Measurements from ENCODE around the gene AFF2.

AFF2 gene

DNA sequence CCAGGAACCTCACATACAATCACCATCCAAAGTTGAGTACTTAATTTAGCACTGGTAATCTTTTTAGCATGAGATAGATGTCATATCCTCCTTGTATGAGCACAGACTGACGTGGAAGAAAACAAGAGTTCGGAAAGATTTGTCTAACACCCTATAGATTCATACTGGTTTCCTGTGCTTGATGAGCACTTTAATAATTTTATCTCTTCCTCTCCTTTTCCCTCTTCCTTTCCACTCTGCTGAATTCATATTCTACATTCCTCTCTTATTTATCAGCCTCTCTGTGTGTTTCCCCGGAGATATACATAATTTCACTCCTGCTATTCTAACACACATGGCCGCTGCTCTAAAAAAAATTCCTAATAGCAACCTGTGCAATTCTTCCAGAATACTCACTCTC lies 273.9 kb downstream of the AFF2 start:
- no peak overlapping the region for H2AFZ ChIP-seq (ENCODE audit: low read depth, low read length)
- H3K9me3 ChIP-seq (ENCODE audit: low read length): no peaks in the 10 kb centered on the region
- H3K36me3 ChIP-seq (ENCODE audit: insufficient read depth, low read length): no peaks in the 10 kb centered on the region
- no peaks in the 10 kb centered on the region for H3K27me3 ChIP-seq (ENCODE audit: insufficient read depth, low read length)
- H3K4me1 ChIP-seq (ENCODE audit: insufficient read depth, low read length): no peaks in the 10 kb centered on the region
- H3K4me3 ChIP-seq (ENCODE audit: low read length): no peak overlapping the region

DNA sequence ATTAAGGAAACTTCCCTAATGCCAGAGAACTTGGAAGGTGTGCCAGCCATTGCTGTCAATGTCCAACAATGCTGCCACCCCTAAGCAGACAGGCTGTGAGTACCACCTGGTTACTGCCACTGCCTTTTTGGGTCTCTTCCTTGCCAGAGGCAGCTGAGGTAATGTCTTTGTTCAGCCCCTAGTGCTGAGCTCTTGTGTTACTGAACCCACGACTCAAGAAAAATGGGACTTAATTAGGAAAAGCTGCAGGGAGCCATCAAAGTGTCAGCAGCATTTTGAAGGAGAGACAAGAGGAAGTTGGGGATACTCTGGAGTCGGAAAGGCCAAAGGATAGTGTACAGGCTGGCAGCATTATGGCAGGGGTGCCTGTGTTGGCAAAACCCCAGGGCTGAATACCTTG lies 283.7 kb downstream of the AFF2 start:
- H3K4me3 ChIP-seq (ENCODE audit: low read length): no peak overlapping the region
- H3K27me3 ChIP-seq (ENCODE audit: insufficient read depth, low read length): no peaks in the 10 kb centered on the region
- H3K36me3 ChIP-seq (ENCODE audit: insufficient read depth, low read length): no peaks in the 10 kb centered on the region
- H3K9me3 ChIP-seq (ENCODE audit: low read length): no peaks in the 10 kb centered on the region
- H3K4me1 ChIP-seq (ENCODE audit: insufficient read depth, low read length): no peaks in the 10 kb centered on the region
- H2AFZ ChIP-seq (ENCODE audit: low read depth, low read length): no peak overlapping the region

DNA sequence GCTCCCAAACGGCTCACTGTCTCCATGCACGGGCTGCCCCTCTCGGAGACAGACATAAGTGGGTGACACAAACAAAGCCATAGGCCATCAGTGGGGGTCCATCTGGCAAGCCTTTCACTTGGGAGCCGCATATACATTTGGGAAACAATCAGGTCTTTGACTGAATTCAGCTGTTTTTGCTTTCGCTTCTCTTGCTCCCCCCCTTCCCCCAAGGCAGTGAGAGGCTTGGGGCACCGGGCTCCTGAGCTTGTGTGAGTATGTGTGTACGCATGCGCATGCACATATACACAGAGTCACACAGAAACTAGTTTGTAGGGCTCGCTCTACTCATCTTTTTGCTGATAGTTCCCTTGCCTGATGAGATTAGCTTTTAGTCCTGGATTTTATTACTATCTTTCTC lies 284.4 kb downstream of the AFF2 start:
- Histone ChIP-seq H3K9me3 (ENCODE audit: low read length) (no peaks in the 10 kb centered on the region), H3K36me3 (ENCODE audit: insufficient read depth, low read length) (no peaks in the 10 kb centered on the region), H2AFZ (ENCODE audit: low read depth, low read length) (no peak overlapping the region), H3K4me3 (ENCODE audit: low read length) (no peak overlapping the region), H3K27me3 (ENCODE audit: insufficient read depth, low read length) (no peaks in the 10 kb centered on the region), H3K4me1 (ENCODE audit: insufficient read depth, low read length) (no peaks in the 10 kb centered on the region)

DNA sequence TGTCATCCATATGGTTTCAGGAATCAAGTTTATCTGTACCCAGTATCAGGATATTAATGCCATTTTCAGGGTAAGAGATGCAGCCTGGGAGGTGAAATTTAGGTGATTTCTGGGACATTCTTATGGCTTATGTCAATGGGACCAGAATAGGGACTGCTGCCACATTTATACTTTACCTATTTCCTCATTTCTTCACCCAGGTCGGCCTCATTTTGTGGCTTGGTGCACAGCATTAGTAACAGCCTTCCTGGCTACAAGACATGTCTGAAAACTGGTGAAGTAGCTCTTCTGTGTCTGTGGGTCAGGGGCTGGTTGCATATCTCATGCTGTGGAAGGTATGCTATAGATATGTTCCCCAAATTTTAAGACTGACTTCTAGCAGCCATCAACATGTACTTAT lies 284.8 kb downstream of the AFF2 start:
- Histone ChIP-seq H3K4me3 (ENCODE audit: low read length) (no peak overlapping the region), H3K4me1 (ENCODE audit: insufficient read depth, low read length) (no peaks in the 10 kb centered on the region), H2AFZ (ENCODE audit: low read depth, low read length) (no peak overlapping the region), H3K36me3 (ENCODE audit: insufficient read depth, low read length) (no peaks in the 10 kb centered on the region), H3K9me3 (ENCODE audit: low read length) (no peaks in the 10 kb centered on the region), H3K27me3 (ENCODE audit: insufficient read depth, low read length) (no peaks in the 10 kb centered on the region)

DNA sequence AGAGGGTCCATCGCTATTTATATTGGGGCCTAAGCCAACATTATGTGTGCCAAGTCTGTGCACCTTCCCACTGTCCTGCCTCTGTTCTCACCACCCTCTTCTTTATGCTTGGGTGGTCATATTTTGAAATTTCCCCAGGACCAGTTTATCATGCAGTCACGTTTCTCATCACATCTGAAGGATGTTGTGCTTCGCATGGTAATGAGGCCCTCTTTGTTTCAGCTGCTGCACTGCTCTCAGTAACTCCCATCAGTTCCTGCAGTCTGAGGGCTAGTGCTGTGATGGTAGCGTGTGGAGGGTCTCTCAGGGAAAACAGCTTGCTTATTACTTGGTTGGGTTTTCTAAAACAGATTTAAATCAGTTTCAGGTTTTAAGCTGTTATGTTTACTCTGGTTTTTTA lies 288.0 kb downstream of the AFF2 start:
- Histone ChIP-seq H3K4me1 (ENCODE audit: insufficient read depth, low read length) (no peaks in the 10 kb centered on the region), H3K27me3 (ENCODE audit: insufficient read depth, low read length) (no peaks in the 10 kb centered on the region), H3K4me3 (ENCODE audit: low read length) (no peak overlapping the region), H2AFZ (ENCODE audit: low read depth, low read length) (no peak overlapping the region), H3K36me3 (ENCODE audit: insufficient read depth, low read length) (no peaks in the 10 kb centered on the region), H3K9me3 (ENCODE audit: low read length) (no peaks in the 10 kb centered on the region)

DNA sequence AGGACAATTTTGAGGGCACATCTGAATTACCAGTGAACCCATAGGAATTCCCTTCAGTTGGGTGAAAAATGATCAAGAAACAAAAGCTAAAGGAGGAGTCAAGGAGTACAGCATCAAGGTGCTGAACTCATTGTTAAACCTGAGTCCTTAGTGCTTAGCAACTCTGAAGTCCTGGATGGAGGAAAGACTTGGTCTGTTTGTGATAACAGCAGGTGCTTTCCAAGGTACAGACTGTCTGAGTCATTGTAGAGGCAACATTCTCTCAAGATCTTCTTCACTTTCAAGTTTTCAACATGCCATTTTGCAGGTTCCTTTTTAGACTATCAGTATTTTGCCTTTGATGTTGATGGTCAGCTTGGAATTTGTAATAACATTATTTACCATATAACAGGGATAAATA lies 293.9 kb downstream of the AFF2 start:
- no peak overlapping the region for H3K4me3 ChIP-seq (ENCODE audit: low read length)
- no peaks in the 10 kb centered on the region for H3K36me3 ChIP-seq (ENCODE audit: insufficient read depth, low read length)
- H3K9me3 ChIP-seq (ENCODE audit: low read length): no peaks in the 10 kb centered on the region
- no peaks in the 10 kb centered on the region for H3K27me3 ChIP-seq (ENCODE audit: insufficient read depth, low read length)
- no peak overlapping the region for H2AFZ ChIP-seq (ENCODE audit: low read depth, low read length)
- H3K4me1 ChIP-seq (ENCODE audit: insufficient read depth, low read length): no peaks in the 10 kb centered on the region

DNA sequence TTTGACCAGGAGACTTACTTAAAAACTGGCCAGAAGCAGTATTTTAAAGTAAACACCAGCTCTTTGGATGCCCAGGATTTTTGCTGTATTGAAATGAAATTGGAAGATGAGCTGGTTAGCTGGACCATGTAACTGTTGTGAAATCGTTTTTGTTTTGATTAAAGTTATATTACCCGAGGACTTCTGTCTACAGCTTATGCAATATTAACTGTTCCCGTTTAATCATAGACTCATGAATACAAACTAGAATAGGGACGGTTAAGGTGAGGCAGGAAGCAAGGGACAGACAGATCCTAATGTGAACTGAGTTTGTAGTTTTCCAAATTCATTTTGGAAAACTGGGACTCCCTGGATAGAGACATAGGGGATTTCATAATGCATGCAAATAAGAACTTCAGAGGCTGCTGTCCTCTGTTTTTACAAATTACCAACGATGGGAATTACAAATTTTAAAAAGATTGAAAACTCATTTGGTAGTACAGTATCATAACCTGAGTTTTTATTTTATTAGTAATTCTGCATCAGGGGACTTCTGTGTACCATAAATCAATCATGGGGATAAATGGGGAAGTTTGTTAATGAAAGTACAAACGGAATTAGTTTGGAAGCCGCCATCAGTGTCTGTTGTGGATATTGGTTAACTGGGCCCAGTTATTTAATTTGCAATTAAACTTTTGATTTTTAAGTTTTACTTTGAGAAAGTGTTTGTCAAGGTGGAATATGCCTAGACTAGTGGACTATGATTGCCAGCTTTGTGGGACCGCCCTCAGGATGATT lies 304.4 kb downstream of the AFF2 start:
- no peak overlapping the region for H3K4me3 ChIP-seq (ENCODE audit: low read length)
- H3K36me3 ChIP-seq (ENCODE audit: insufficient read depth, low read length): no peaks in the 10 kb centered on the region
- H3K4me1 ChIP-seq (ENCODE audit: insufficient read depth, low read length): no peaks in the 10 kb centered on the region
- H2AFZ ChIP-seq (ENCODE audit: low read depth, low read length): no peak overlapping the region
- peaks cover 16% of the 10 kb centered on the region for H3K27me3 ChIP-seq (ENCODE audit: insufficient read depth, low read length)
- H3K9me3 ChIP-seq (ENCODE audit: low read length): no peaks in the 10 kb centered on the region

DNA sequence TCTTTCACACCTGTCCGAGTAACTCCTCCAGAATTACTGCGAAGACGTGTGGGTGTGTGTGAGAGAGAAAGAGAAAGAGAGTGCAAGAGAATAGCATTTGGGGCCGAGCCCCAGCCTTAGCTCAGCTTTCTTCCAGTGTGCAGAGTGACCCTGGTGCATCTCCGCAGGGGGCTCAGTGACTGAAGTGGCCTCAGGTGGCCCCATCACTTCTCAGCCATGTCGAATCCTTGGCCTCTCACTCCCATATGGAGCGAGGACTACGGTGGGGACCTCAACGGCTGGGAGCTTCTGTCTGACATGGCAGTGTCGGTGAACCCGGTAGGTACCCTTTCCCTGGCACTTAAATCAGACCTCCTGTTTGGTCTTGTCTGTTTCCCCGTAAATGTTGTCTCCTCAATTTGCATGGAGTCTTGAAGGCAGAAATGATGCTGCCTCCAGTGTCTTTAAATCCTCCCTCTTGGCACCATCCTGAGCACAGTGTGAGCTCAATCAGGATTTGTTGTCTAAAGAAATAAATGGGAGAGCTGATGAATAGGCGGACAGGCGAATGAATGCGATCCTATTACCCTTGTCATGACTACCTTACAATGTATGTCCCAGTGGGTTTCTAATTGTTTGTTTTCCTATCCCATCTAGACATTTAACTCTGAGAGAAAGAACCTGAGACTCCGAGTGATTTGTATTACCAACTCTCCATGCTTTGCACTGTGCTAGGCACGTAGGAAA lies 305.9 kb downstream of the AFF2 start:
- H2AFZ ChIP-seq (ENCODE audit: low read depth, low read length): no peak overlapping the region
- no peaks in the 10 kb centered on the region for H3K4me1 ChIP-seq (ENCODE audit: insufficient read depth, low read length)
- peaks cover 21% of the 10 kb centered on the region for H3K27me3 ChIP-seq (ENCODE audit: insufficient read depth, low read length)
- no peaks in the 10 kb centered on the region for H3K9me3 ChIP-seq (ENCODE audit: low read length)
- no peak overlapping the region for H3K4me3 ChIP-seq (ENCODE audit: low read length)
- H3K36me3 ChIP-seq (ENCODE audit: insufficient read depth, low read length): no peaks in the 10 kb centered on the region

DNA sequence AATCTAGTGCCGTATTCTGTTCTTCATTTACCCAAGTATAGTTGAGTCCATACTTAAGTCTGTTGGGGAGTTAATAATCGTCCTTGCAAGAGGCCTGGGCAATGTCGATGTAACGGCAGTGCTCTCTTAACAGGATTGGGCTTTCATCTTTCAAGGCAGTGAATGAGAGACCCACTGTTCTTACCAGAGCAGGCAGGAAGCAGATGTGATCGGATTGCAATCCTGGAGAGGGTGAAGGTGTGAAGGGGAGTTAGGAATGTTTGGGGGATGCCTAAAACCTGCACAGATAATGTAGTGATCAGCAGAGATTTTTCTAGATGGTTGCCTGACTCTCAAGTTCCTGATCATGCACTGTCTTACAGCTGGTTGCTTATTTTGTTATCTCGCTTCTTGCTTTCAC lies 308.4 kb downstream of the AFF2 start:
- Histone ChIP-seq H3K4me1 (ENCODE audit: insufficient read depth, low read length) (no peaks in the 10 kb centered on the region), H3K9me3 (ENCODE audit: low read length) (no peaks in the 10 kb centered on the region), H2AFZ (ENCODE audit: low read depth, low read length) (no peak overlapping the region), H3K27me3 (ENCODE audit: insufficient read depth, low read length) (peaks cover 21% of the 10 kb centered on the region), H3K4me3 (ENCODE audit: low read length) (no peak overlapping the region), H3K36me3 (ENCODE audit: insufficient read depth, low read length) (no peaks in the 10 kb centered on the region)

DNA sequence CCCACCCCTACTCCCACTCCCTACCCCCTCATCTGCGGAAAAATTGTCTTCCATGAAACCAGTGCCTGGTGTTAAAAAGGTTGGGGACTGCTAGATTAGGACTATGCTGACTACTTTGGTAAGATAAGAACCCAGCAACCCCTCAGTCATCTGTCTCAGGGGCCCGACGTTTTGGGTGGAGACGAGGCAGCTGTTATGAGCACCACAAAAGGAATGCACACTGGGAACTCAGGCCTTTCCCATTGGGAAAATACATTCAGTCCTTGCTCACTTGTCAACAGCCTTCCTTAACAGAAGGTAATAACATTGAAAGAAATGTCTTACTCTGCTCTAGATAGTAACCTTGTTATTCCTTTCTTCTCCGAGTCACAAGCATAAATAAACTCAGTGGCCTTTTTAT lies 310.8 kb downstream of the AFF2 start:
- Histone ChIP-seq H3K27me3 (ENCODE audit: insufficient read depth, low read length) (peaks cover 10% of the 10 kb centered on the region), H3K4me3 (ENCODE audit: low read length) (no peak overlapping the region), H3K36me3 (ENCODE audit: insufficient read depth, low read length) (no peaks in the 10 kb centered on the region), H3K4me1 (ENCODE audit: insufficient read depth, low read length) (no peaks in the 10 kb centered on the region), H3K9me3 (ENCODE audit: low read length) (no peaks in the 10 kb centered on the region), H2AFZ (ENCODE audit: low read depth, low read length) (no peak overlapping the region)

DNA sequence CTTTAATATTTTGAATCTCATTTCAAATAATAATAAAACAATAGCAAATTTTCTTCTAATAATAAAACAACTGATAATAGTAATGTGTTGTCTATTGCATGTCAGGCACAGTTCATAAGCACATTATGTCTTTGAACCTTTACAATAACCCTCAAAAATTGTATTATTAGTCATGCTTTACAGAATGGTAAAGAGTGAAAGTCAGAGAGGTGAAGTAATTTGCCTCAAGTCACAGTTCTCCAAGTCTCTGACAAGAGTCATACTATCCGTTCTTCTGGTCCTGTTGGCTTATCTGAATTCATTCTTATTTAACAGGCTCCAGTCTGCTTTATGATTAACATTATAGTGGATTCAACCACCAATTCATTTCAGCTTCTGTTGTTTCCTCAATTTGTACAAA lies 313.0 kb downstream of the AFF2 start:
- H2AFZ ChIP-seq (ENCODE audit: low read depth, low read length): no peak overlapping the region
- H3K4me1 ChIP-seq (ENCODE audit: insufficient read depth, low read length): no peaks in the 10 kb centered on the region
- peaks cover 7% of the 10 kb centered on the region for H3K27me3 ChIP-seq (ENCODE audit: insufficient read depth, low read length)
- H3K9me3 ChIP-seq (ENCODE audit: low read length): no peaks in the 10 kb centered on the region
- no peak overlapping the region for H3K4me3 ChIP-seq (ENCODE audit: low read length)
- H3K36me3 ChIP-seq (ENCODE audit: insufficient read depth, low read length): no peaks in the 10 kb centered on the region

DNA sequence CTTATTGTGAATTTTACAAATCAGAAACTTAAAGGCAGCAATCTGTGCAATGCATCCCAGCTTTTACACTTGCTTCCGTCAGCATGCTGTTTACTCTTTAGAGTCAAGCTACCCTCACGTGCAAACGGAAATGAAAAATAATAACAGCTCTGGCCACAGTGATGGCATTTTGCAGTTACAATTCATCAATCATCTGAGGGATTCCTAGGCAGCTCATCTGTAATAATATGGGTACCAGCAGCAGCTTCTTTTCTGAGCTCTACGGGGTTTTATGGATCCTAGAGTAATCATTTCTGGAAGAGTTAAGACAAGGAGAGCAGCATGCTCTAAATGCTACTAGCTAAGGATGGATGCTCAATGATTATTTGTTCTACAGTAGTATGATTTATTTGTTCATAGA lies 313.6 kb downstream of the AFF2 start:
- Histone ChIP-seq H3K27me3 (ENCODE audit: insufficient read depth, low read length) (peaks cover 6% of the 10 kb centered on the region), H3K9me3 (ENCODE audit: low read length) (no peaks in the 10 kb centered on the region), H3K4me1 (ENCODE audit: insufficient read depth, low read length) (no peaks in the 10 kb centered on the region), H3K36me3 (ENCODE audit: insufficient read depth, low read length) (no peaks in the 10 kb centered on the region), H3K4me3 (ENCODE audit: low read length) (no peak overlapping the region), H2AFZ (ENCODE audit: low read depth, low read length) (no peak overlapping the region)

DNA sequence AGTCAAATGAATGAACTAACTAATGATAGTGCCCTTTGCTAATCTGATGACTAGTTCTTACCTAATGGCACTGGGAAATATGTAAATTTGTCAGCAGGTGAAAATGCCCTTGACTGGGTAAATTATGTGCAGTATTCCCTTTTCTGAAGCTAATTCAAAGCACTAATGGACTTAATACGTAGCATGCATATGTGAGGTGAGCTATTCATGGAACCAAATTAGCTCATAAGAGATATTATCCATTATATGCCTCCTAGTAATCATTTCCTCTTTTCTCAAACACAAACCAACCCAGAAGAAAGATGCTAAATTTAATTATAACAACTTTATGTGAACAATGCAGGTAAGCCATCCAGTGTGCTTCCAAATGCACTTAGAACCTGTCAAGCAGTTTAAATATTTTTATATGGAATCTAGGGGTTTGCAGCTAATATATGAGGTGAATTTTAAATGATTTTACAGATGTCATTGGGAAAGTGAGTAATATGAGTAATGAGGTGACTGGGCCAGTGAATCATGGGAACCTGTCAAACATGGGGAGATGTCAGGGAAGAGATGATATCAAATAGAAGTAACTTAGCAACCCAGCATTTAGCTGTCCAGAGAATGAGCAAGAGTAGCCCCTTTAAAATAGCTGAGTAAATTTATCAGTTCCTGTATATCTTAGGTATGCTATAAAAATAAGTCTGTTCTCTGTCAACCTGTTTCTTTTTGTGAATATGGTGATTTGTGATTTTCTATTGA lies 315.0 kb downstream of the AFF2 start:
- no peaks in the 10 kb centered on the region for H3K36me3 ChIP-seq (ENCODE audit: insufficient read depth, low read length)
- H2AFZ ChIP-seq (ENCODE audit: low read depth, low read length): no peak overlapping the region
- no peaks in the 10 kb centered on the region for H3K4me1 ChIP-seq (ENCODE audit: insufficient read depth, low read length)
- no peaks in the 10 kb centered on the region for H3K27me3 ChIP-seq (ENCODE audit: insufficient read depth, low read length)
- H3K4me3 ChIP-seq (ENCODE audit: low read length): no peak overlapping the region
- H3K9me3 ChIP-seq (ENCODE audit: low read length): no peaks in the 10 kb centered on the region
